ENCODE results near the gene LIPM.
"Not testable (repeated sequence)": the region's sequence is repeated elsewhere in the genome, so short reads cannot be mapped to it uniquely, and the experiment has no call there.

Gene LIPM

DNA sequence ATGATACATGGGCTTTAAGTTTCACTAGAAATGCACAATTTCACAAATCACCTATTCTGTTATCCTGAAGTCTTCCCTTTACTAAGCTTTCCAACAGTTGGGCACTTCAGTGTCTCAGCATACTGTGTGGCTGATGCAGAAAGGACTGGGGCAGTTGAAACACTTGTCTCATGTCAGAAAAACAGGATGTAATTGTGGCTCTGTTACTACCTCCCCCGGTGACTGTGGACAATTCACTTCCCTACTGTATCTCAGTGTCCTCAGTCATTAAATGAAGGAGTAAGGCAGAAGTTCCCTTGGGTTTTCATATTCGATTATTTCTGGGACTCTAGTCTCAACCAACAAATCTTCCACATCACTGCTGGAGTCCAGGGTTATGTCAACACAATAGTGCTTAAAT is 31.2 kb downstream of the LIPM start:
- DNase-seq (ENCODE audit: low spot score): no peak
- TF ChIP-seq, protein P1, sequence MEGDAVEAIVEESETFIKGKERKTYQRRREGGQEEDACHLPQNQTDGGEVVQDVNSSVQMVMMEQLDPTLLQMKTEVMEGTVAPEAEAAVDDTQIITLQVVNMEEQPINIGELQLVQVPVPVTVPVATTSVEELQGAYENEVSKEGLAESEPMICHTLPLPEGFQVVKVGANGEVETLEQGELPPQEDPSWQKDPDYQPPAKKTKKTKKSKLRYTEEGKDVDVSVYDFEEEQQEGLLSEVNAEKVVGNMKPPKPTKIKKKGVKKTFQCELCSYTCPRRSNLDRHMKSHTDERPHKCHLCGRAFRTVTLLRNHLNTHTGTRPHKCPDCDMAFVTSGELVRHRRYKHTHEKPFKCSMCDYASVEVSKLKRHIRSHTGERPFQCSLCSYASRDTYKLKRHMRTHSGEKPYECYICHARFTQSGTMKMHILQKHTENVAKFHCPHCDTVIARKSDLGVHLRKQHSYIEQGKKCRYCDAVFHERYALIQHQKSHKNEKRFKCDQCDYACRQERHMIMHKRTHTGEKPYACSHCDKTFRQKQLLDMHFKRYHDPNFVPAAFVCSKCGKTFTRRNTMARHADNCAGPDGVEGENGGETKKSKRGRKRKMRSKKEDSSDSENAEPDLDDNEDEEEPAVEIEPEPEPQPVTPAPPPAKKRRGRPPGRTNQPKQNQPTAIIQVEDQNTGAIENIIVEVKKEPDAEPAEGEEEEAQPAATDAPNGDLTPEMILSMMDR (IDR thresholded peaks at IDR 0.05; ENCODE audit: borderline replicate concordance, control extremely low read depth, extremely low read depth, insufficient read depth, missing control alignments): no peak
- in situ Hi-C loops (cut with MboI; ENCODE audit: low sequenced_read_pairs, unreplicated experiment): loop anchor here (10.0 kb wide), 1 partner anchor 381 kb away; no protein-coding TSS in a partner anchor

DNA sequence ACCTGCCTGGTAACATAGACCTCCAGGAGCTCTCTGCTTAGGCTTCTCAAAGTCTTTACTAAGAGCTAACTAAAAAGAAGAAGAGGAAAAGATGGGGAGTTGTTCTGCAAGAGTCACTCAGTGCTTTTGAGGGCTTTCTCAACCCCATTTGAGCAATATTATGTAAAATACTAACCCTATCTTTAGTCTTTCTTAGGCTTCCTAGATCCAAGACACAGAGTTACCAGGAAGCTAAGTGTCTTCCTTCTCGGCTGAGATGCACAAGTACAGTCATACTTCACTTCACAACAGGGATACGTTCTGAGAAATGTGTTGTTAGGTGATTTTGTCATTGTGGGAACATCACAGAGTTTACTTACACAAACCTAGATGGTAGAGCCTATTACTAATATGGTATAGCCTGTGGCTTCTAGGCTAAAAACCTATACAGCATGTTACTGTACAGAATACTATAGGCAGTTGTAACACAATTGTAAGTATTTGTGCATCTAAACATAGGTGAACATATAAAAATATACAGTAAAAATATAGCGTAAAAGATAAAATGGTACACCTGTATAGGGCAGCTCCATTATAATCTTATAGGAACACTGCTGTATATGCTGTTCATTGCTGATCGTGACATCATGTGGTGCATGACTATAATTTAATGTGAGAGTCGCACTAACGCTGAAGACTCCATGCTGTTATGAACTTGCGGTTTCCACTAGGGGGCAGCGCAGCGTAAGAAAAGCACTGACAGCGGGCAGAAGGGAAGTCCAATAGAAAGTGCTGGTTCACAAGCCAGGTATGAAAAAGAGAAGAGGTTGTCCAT is 32.8 kb downstream of the LIPM start:
- in situ Hi-C loops (cut with MboI; ENCODE audit: low sequenced_read_pairs, unreplicated experiment): loop anchor here (5.0 to 10.0 kb wide), 2 partner anchors 97 to 379 kb away; no protein-coding TSS in a partner anchor
- DNase-seq (ENCODE audit: low spot score): peak; percentile 40
- TF ChIP-seq, protein P1 (IDR thresholded peaks at IDR 0.05; ENCODE audit: borderline replicate concordance, control extremely low read depth, extremely low read depth, insufficient read depth, missing control alignments): peak; percentile 87

DNA sequence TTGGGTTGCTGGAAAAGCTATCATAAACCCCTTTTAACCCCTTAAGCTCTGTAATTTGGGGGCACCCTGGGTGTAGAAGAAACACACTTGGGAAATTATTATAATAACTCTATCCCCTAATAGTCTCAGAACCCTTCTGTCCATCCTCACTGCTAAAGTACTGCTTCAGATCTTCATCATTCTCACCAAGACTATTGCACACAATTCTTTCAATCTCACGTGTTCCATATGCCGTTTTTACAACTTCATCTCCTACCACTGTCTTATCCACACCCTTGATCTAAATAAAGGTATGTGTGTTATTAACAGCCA is 33.3 kb downstream of the LIPM start:
- DNase-seq (ENCODE audit: low spot score): no peak
- TF ChIP-seq, protein P1 (IDR thresholded peaks at IDR 0.05; ENCODE audit: borderline replicate concordance, control extremely low read depth, extremely low read depth, insufficient read depth, missing control alignments): no peak
- in situ Hi-C loops (cut with MboI; ENCODE audit: low sequenced_read_pairs, unreplicated experiment): loop anchor here (5.0 to 10.0 kb wide), 2 partner anchors 96 to 379 kb away; no protein-coding TSS in a partner anchor

DNA sequence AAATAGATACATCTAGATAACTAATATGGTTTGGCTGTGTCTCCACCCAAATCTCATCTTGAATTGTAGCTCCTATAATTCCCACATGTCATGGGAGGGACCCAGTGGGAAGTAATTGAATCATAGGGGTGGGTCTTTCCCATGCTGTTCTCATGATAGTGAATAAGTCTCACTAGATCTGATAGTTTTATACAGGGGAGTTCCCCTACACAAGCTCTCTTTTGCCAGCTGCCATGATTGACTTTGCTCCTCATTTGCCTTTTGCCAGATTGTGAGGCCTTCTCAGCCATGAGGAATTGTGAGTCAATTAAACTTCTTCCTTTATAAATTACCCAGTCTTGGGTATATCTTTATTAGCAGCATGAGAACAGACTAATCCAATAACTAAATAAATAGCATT is 35.1 kb downstream of the LIPM start:
- not testable (repeated sequence) for DNase-seq (ENCODE audit: low spot score)
- in situ Hi-C loops (cut with MboI; ENCODE audit: low sequenced_read_pairs, unreplicated experiment): loop anchor here (5.0 to 10.0 kb wide), 2 partner anchors 95 to 377 kb away; no protein-coding TSS in a partner anchor

DNA sequence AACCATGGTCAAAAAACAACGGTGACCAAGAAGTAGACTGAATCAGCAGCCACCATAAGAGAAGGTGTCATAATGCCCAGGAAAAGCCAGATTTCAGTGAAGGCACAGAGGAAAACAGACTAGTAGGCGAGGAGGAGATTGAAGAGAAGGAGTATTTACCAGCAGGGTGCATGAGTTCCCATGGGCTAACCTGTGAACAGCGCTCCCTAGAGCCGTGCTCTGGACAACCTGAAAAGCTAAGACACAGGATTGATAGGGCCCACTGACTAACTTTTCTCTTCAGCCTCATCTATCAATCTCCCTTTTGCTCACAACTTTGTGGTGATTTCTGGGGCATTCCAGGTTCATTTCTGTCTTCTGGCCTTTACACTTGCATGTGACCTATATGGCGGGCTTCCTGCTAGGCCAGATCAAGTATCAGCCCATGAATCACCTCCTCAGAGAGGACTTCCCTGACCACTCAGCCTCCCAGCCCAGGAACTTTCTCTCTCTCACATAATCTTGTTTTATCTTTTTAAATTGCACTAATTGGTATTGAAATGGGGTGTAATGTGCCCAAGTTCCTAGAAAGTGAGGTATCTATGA is 36.3 kb downstream of the LIPM start:
- no peak for DNase-seq (ENCODE audit: low spot score)
- in situ Hi-C loops (cut with MboI; ENCODE audit: low sequenced_read_pairs, unreplicated experiment): loop anchor here (5.0 to 10.0 kb wide), 2 partner anchors 93 to 376 kb away; no protein-coding TSS in a partner anchor
- TF ChIP-seq, protein P1 (IDR thresholded peaks at IDR 0.05; ENCODE audit: borderline replicate concordance, control extremely low read depth, extremely low read depth, insufficient read depth, missing control alignments): no peak

DNA sequence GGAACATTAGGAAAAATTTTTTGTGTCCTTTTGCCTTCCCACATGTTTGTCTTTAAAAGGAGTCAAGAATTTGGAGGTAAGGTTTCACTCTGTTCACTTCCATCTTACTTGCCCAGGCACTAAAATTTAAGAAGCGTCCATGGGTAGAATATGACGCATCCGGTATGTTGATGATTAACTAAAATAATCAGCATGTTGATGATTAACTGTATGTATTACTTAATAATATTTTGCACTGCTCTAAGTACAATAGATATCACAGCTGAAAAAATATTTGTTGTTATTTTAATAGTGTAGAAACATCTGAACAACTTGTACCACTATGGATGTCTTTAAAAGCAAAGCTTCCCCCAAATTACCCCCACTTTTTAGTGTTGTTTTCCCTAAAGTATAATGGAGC is 37.6 kb downstream of the LIPM start:
- in situ Hi-C loops (cut with MboI; ENCODE audit: low sequenced_read_pairs, unreplicated experiment): no loop called here
- no peak for DNase-seq (ENCODE audit: low spot score)
- TF ChIP-seq, protein P1 (IDR thresholded peaks at IDR 0.05; ENCODE audit: borderline replicate concordance, control extremely low read depth, extremely low read depth, insufficient read depth, missing control alignments): no peak

DNA sequence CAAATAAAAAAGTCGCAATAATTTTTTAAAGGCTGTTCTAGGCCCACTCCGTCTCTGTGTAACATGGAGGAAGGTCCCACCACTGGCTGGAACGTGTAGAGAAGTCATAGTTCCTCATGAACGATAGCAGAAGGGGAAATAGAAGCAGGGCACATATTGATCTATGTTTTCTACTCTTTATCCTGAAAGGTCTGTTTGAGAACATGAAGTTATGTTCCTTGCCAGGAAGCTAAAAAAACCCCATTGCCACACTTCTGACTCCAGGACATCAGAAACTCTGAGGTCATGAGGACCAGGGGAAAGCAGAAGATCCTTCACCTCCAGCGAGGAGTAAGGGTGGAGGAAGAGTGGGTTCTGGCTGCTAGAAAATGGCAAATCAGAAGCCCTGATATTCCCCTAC is 38.4 kb downstream of the LIPM start:
- in situ Hi-C loops (cut with MboI; ENCODE audit: low sequenced_read_pairs, unreplicated experiment): no loop called here
- TF ChIP-seq, protein P1 (IDR thresholded peaks at IDR 0.05; ENCODE audit: borderline replicate concordance, control extremely low read depth, extremely low read depth, insufficient read depth, missing control alignments): no peak
- no peak for DNase-seq (ENCODE audit: low spot score)
